ENCODE measurements around the gene ZNF662. TPM values are rescaled to one million over a fixed set of nuclear protein-coding genes. Genes with fewer than 3 reads are reported as not detected.

Gene ZNF662
- total RNA-seq = 10 to 100 TPM; 19.2 to 23.5 TPM
- polyA plus RNA-seq (ENCODE audit: insufficient read depth, low read depth, low replicate concordance) = 11.2 TPM
- long read RNA-seq, donor 1, partial matches to known transcripts = 0 of 2 reads
- long read RNA-seq, donor 1, other reads (novel, unspliced or antisense) = 0 of 2 reads
- long read RNA-seq, donor 2, partial matches to known transcripts = 0 of 1 reads
- long read RNA-seq, donor 2, other reads (novel, unspliced or antisense) = 0 of 1 reads

DNA sequence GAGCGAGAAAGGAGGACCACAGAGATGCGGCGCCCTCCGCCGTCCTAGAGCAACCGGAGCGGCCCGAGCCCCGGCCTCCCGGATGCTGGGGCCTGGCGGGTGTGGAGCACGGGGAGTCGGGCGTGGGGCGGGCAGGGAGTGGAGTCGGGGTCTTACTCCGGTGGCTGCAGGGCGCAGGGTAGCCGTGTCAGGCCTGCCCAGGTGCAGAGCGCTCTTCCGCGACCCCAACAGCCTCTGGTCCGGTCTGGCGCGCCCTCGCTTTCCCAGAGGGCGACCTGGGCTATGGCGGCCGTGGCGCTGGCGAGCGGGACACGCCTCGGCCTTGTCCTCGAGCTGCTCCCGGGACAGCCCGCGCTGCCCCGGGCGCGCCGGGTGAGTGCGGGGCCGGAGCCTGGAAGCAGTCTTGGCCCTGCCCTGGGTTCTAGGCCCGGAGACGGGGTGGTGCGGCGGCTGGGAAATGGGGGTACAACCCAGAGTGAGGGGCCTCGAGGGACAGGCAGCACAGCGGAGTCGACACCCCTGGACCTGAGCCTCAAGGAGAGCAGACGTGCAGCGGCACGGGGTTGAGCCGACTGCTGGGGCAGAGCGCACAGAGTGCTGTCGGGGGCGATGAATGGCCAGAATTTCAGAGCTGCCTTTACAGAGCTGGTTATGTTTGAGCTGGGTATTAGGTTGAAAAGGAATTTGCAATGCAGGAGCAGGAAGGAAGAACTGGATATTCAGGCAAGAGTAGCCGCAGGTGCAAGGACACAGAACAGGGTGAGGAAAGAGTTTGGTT lies at the start of gene ZNF662:
Gene ZNF662 (plus strand): TSS at position 73 of the 778 bp plus-strand sequence. CDS start 1,973 bp downstream, outside the sequence.
- Histone ChIP-seq H3K27me3 (no peaks in the 10 kb centered on the region), H3K9me3 (no peaks in the 10 kb centered on the region), H3K4me3 (peak within 1 kb of the TSS; percentile 68 to 80), H3K36me3 (ENCODE audit: low read depth, missing control alignments) (no peaks in the 10 kb centered on the region), H3K27ac (peak within 1 kb of the TSS; percentile 12 to 79), H3K4me1 (peaks cover 11% of the 10 kb centered on the region)
- DNase-seq = peak; percentile 73
- 1 to 4% methylated on average over 9 to 56 of the region's 59 CpGs for WGBS, 2 donors
- intact Hi-C loops (cut with DNase I; ENCODE audit: low total_unique reads) = no loop called here
- TF ChIP-seq, protein P1, sequence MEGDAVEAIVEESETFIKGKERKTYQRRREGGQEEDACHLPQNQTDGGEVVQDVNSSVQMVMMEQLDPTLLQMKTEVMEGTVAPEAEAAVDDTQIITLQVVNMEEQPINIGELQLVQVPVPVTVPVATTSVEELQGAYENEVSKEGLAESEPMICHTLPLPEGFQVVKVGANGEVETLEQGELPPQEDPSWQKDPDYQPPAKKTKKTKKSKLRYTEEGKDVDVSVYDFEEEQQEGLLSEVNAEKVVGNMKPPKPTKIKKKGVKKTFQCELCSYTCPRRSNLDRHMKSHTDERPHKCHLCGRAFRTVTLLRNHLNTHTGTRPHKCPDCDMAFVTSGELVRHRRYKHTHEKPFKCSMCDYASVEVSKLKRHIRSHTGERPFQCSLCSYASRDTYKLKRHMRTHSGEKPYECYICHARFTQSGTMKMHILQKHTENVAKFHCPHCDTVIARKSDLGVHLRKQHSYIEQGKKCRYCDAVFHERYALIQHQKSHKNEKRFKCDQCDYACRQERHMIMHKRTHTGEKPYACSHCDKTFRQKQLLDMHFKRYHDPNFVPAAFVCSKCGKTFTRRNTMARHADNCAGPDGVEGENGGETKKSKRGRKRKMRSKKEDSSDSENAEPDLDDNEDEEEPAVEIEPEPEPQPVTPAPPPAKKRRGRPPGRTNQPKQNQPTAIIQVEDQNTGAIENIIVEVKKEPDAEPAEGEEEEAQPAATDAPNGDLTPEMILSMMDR (IDR thresholded peaks at IDR 0.05) = no peak
- no peak for TF ChIP-seq POLR2A (IDR thresholded peaks at IDR 0.05)

DNA sequence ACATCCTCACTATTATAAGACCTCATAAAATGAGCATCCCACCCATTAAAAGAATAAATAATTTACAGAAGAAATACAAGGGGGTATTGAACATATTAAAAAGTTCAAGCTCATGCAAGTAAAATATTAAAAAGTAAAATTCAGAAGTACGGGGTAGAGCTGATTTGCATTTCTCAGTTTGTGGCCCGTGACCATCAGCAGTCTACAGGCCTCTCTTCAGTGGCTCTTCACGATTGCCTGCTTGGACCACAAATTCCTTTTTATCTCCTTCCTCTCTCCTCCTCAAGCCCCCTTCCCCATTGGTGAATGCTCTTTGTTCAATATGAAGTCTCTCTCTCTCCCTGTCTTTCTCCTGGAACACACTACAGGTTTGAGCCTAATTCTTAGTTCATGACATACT lies 49.4 kb upstream of the ZNF662 start:
- DNase-seq = no peak
- intact Hi-C loops (cut with DNase I; ENCODE audit: low total_unique reads) = no loop called here
- WGBS, 2 donors = 90 to 93% methylated on average over 3 of the region's 3 CpGs
- Histone ChIP-seq H3K27ac (no peak overlapping the region), H3K27me3 (no peaks in the 10 kb centered on the region), H3K36me3 (ENCODE audit: low read depth, missing control alignments) (no peaks in the 10 kb centered on the region), H3K9me3 (no peaks in the 10 kb centered on the region), H3K4me1 (peaks cover 10% of the 10 kb centered on the region), H3K4me3 (no peak overlapping the region)
- TF ChIP-seq, protein P1 (IDR thresholded peaks at IDR 0.05) = no peak
- TF ChIP-seq POLR2A (IDR thresholded peaks at IDR 0.05) = no peak

DNA sequence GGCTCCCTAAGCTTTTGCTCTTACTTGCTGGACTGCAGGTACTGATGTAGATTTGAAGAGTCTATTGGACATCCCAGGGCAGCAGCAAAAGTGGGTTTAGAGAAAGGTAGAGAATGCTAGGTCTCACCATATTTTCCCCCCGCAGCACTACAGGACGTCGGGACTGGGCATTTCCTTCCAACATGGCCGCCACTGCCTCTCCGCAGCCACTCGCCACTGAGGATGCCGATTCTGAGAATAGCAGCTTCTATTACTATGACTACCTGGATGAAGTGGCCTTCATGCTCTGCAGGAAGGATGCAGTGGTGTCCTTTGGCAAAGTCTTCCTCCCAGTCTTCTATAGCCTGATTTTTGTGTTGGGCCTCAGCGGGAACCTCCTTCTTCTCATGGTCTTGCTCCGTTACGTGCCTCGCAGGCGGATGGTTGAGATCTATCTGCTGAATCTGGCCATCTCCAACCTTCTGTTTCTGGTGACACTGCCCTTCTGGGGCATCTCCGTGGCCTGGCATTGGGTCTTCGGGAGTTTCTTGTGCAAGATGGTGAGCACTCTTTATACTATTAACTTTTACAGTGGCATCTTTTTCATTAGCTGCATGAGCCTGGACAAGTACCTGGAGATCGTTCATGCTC lies 41.5 kb upstream of the ZNF662 start:
- intact Hi-C loops (cut with DNase I; ENCODE audit: low total_unique reads) = no loop called here
- Histone ChIP-seq H3K27me3 (no peaks in the 10 kb centered on the region), H3K9me3 (no peaks in the 10 kb centered on the region), H3K36me3 (ENCODE audit: low read depth, missing control alignments) (no peaks in the 10 kb centered on the region), H3K27ac (no peak overlapping the region), H3K4me1 (no peaks in the 10 kb centered on the region), H3K4me3 (peak overlapping the region in 1 of 2 donors; percentile 15)
- DNase-seq = no peak
- no peak for TF ChIP-seq POLR2A (IDR thresholded peaks at IDR 0.05)
- TF ChIP-seq, protein P1 (IDR thresholded peaks at IDR 0.05) = no peak
- 71 to 77% methylated on average over 15 of the region's 15 CpGs for WGBS, 2 donors

DNA sequence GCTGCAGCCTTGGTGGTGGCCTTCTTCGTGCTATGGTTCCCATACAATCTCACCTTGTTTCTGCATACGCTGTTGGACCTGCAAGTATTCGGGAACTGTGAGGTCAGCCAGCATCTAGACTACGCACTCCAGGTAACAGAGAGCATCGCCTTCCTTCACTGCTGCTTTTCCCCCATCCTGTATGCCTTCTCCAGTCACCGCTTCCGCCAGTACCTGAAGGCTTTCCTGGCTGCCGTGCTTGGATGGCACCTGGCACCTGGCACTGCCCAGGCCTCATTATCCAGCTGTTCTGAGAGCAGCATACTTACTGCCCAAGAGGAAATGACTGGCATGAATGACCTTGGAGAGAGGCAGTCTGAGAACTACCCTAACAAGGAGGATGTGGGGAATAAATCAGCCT lies 40.7 kb upstream of the ZNF662 start:
- Histone ChIP-seq H3K9me3 (no peaks in the 10 kb centered on the region), H3K4me3 (no peak overlapping the region), H3K4me1 (no peaks in the 10 kb centered on the region), H3K27me3 (no peaks in the 10 kb centered on the region), H3K27ac (no peak overlapping the region), H3K36me3 (ENCODE audit: low read depth, missing control alignments) (no peaks in the 10 kb centered on the region)
- TF ChIP-seq, protein P1 (IDR thresholded peaks at IDR 0.05) = no peak
- no peak for TF ChIP-seq POLR2A (IDR thresholded peaks at IDR 0.05)
- no peak for DNase-seq
- intact Hi-C loops (cut with DNase I; ENCODE audit: low total_unique reads) = no loop called here
- WGBS, 2 donors = 79 to 84% methylated on average over 8 of the region's 8 CpGs

Measured in testis (tissue), 5 donors.